HFF-Myc (cell line): ENCODE data around the gene MAGI1.
"Not testable (repeated sequence)": the region's sequence is repeated elsewhere in the genome, so short reads cannot be mapped to it uniquely, and the experiment has no call there.

Experiments used
- DNase-seq: peaks from one replicate; pipeline ENCODE4 v3.0.0-alpha.2; 2011; ENCODE audit warnings: low read depth; ENCODE audit errors: extremely low read depth
- H3K4me3 ChIP-seq: replicated peaks from 2 replicates; pipeline ENCODE4 v1.5.1; 2011; ENCODE audit warnings: low read depth, mild to moderate bottlenecking, control low read depth, low read length
- CTCF ChIP-seq: IDR thresholded peaks from 2 replicates; pipeline ENCODE4 v1.5.1; 2012; ENCODE audit warnings: mild to moderate bottlenecking, low read depth, low read length, control low read depth; ENCODE audit errors: missing control alignments

MAGI1 gene

DNA sequence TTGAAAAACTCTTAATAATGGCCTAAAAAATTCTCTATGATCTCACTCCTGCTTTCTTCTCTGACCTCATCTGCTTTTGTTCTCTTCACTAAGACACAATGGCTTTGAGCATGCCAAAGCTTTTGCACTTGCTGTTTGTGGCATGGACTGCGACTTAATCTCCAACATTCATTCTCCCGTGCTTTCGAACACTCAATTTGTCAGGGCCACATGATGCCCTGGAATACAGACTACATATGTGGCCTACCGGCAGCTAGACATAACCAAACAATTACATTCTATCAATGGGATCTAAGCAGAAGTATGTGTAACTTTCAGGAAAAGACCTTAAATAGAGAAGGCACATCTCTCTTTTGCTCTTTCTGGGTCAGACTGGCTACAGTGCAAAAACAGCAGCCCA is 506.5 kb downstream of the MAGI1 start:
- no peak for TF ChIP-seq CTCF

GRCh38 chr3:65531499-65531898 is 507.2 kb downstream of the MAGI1 start:
- H3K4me3 ChIP-seq, result no peak overlapping the region
- no peak for TF ChIP-seq CTCF
- DNase-seq, result no peak

More for the DNA sequence above, 506.5 kb downstream of the MAGI1 start:
- H3K4me3 ChIP-seq, result no peak overlapping the region
- DNase-seq, result no peak

DNA sequence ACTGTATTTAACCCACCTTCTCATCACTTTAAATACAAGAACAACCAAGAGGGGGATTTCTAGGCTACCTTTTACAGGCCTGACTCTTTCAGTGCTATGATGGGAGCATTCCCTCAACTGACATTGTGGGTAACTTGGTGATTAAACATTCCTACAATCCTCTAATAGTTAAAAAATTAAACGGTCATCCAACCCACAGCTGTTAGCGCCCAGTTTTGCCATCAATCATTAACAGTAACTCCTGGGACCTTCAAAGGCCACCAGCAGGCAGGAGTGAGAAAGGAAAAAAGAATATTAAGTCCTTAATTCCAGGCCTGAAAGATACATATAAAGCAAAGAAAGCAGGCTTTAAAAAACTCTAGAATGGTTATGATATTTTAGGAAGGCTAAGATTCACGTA is 512.1 kb downstream of the MAGI1 start:
- H3K4me3 ChIP-seq, result no peak overlapping the region
- no peak for TF ChIP-seq CTCF
- DNase-seq, result no peak

DNA sequence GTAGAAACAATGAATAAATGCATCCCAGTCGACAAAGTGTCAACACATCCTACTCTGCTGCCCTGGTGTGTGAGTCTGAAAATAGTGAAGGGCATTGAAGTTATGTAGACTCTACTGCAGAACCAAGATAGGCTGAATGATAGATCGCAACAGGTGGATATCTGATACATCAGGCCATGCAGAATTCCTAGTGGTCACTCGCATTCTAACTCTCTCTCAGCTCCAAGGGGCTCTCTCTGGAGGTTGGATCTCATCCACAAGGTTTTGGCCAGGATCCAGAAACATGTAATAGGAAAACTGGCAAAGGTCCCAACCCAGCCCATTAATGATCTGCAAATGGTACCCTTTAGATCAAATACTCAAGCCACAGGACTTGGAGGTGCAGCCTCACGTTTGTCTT is 514.1 kb downstream of the MAGI1 start:
- TF ChIP-seq CTCF, result no peak

GRCh38 chr3:65523878-65524277 is 514.8 kb downstream of the MAGI1 start:
- no peak overlapping the region for H3K4me3 ChIP-seq
- TF ChIP-seq CTCF, result no peak
- no peak for DNase-seq

More for the DNA sequence above, 514.1 kb downstream of the MAGI1 start:
- no peak for DNase-seq
- no peak overlapping the region for H3K4me3 ChIP-seq

DNA sequence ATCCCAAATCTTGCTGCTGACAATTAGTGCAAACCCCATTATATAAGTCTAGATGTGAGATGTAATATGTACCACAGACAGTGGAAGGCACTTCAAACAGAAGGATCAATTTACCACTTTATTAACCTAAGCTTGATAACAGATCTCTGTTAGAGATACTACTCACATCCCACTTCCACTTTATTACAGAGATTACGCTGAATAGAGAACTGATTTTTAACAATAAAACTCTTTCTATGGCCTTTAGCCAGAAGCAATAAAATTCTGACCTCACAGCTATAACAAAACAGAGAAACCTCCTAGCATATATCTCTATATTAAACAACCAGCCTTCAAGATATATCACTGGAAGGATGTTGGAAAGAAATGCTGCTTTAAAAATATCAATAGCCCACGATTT is 517.7 kb downstream of the MAGI1 start:
- DNase-seq, result no peak
- H3K4me3 ChIP-seq, result no peak overlapping the region
- TF ChIP-seq CTCF, result no peak

DNA sequence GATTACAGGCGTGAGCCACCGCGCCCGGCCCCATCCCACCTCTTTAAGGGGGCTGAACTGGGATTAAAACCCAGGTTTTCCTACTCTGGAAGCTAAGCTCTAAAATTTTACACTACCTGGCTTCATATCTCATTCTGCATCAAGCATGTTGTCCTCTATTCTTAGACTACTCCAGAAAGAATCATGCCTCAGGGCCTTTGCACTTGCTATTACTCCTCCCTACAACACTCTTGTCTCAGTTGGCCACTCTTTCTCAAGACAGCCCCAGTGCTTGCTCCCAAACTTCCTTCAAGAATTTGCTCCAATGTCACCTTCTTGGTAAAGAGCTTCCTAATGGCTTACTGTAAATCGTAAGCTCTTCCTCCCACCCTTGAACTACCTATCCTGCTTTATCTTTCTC is 521.7 kb downstream of the MAGI1 start:
- DNase-seq, result no peak
- no peak for TF ChIP-seq CTCF
- no peak overlapping the region for H3K4me3 ChIP-seq

DNA sequence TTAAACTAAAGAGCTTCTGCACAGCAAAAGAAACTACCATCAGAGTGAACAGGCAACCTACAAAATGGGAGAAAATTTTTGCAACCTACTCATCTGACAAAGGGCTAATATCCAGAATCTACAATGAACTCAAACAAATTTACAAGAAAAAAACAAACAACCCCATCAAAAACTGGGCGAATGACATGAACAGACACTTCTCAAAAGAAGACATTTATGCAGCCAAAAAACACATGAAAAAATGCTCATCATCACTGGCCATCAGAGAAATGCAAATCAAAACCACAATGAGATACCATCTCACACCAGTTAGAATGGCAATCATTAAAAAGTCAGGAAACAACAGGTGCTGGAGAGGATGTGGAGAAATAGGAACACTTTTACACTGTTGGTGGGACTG is 524.4 kb downstream of the MAGI1 start:
- not testable (repeated sequence) for H3K4me3 ChIP-seq, DNase-seq

GRCh38 chr3:65509423-65509794 is 529.3 kb downstream of the MAGI1 start:
- not testable (repeated sequence) for H3K4me3 ChIP-seq, DNase-seq
